Measurements from ENCODE around the gene LETM1.

- TF ChIP-seq POLR2A (IDR thresholded peaks at IDR 0.05): no peak
- no peak for TF ChIP-seq CTCF (IDR thresholded peaks at IDR 0.05 in 4 of 5, conservative IDR thresholded peaks at IDR 0.05 in 1 of 5)
These were observed 83.0 kb downstream of the LETM1 start for GRCh38 chr4:1772853-1773538.

Measured in gastrocnemius medialis (tissue), 4 donors.